Measurements from ENCODE around the gene MRGPRX1. TPM values are rescaled to one million over a fixed set of nuclear protein-coding genes. Genes with fewer than 3 reads are reported as not detected.

The MRGPRX1 gene
- polyA plus RNA-seq (2011; rRNA removed) (not detected in 2 replicates), polyA minus RNA-seq (2011; rRNA and poly(A)+ RNA removed) (not detected in 2 replicates)

DNA sequence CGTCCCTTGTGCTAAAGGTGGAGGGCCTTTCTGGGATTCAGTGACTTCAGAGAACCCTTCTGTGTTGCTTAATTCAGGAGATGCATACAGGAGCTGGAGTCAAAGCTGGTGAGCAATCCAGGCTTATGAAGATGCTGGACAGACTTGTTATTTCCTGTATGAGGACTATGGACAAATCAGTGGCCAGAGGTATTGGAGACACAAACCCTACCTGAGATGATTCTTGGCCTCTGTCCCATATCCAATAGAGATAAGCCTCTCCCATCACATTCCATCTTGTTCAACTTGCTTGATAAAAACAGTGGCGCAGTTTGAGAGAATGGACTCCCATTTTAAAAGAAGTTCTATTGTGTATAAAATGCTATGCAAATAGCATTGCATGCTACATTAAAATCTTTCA is at the start of gene MRGPRX1:
TSS of gene MRGPRX1 (minus strand) at position 101 of the 400 bp plus-strand sequence. CDS start 4,630 bp downstream, outside the sequence.
- H3K27ac ChIP-seq (ENCODE audit: low read depth, low read length): no peak within 1 kb of the TSS
- no peaks in the 10 kb centered on the region for H3K27me3 ChIP-seq (ENCODE audit: control insufficient read depth, insufficient read depth, low read length)
- DNase-seq (ENCODE audit: low read depth, low spot score): no peak
- TF ChIP-seq, protein P1, sequence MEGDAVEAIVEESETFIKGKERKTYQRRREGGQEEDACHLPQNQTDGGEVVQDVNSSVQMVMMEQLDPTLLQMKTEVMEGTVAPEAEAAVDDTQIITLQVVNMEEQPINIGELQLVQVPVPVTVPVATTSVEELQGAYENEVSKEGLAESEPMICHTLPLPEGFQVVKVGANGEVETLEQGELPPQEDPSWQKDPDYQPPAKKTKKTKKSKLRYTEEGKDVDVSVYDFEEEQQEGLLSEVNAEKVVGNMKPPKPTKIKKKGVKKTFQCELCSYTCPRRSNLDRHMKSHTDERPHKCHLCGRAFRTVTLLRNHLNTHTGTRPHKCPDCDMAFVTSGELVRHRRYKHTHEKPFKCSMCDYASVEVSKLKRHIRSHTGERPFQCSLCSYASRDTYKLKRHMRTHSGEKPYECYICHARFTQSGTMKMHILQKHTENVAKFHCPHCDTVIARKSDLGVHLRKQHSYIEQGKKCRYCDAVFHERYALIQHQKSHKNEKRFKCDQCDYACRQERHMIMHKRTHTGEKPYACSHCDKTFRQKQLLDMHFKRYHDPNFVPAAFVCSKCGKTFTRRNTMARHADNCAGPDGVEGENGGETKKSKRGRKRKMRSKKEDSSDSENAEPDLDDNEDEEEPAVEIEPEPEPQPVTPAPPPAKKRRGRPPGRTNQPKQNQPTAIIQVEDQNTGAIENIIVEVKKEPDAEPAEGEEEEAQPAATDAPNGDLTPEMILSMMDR (IDR thresholded peaks at IDR 0.05; ENCODE audit: low read depth, low read length): no peak
- H3K9me3 ChIP-seq (ENCODE audit: control insufficient read depth, insufficient read depth, low read length): no peaks in the 10 kb centered on the region
- no peak within 1 kb of the TSS for H3K4me3 ChIP-seq (ENCODE audit: low read depth, low read length)
- ChIA-PET POLR2A (no interaction called here), CTCF (no interaction called here)

DNA sequence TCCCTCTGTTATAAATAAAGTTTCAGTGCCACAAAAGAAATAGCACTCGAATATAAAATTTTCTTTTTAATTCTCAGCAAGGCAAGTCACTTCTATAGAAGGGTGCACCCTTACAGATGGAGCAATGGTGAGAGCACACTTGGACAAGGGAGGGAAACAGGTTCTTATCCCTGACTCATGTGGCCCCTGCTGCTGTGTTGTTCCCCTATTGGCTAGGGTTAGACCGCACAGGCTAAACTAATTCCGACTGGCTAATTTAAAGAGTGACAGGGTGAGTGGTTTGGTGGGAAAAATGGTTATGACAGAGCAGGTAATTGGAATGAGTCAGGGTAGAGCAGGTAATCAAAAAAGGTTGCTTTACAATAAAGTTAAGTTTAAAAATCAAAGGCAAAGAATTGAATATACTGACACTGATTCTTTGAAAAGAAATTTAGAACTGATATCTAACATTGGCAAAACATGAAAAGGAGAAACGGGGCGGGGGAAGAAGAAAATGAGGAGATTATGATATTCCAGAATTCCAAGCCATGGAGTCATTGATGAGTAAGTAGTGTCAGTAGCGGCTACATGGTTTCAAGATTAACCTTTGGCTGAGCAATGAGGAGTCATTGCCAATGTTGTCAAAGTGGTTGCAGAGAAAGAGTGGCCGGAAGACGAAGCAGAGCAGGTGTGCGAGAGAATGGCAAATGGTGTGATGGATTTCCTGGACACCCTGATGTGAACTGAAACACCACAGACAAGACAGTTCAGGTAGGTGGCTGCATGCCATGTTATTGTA is 48.4 kb upstream of the MRGPRX1 start:
- ChIA-PET CTCF (no interaction called here), POLR2A (no interaction called here)
- Histone ChIP-seq H3K27me3 (ENCODE audit: control insufficient read depth, insufficient read depth, low read length) (no peaks in the 10 kb centered on the region), H3K9me3 (ENCODE audit: control insufficient read depth, insufficient read depth, low read length) (no peaks in the 10 kb centered on the region), H3K4me3 (ENCODE audit: low read depth, low read length) (no peak overlapping the region), H3K27ac (ENCODE audit: low read depth, low read length) (no peak overlapping the region)
- no peak for DNase-seq (ENCODE audit: low read depth, low spot score)
- TF ChIP-seq, protein P1 (IDR thresholded peaks at IDR 0.05; ENCODE audit: low read depth, low read length): no peak

DNA sequence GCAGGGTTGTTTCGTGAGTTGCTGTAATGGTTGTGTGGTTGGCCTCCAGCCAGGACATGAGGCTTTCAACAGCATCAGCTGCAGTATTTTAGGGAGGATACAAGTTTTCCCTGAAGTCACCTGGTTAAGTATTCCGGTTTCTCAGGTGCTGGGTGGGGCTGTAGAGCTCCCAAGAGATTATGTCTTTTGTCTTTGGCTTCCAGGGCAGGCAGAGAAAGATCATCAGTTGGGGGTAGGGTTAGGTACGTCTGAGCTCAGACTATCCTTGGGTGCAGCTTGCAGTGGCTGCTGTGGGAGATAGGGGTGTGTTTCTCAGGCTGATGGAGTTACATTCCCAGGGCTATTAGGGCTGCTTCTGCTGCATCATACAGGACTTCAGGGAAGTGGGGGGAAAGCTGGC is 47.5 kb upstream of the MRGPRX1 start:
- H3K27me3 ChIP-seq (ENCODE audit: control insufficient read depth, insufficient read depth, low read length): no peaks in the 10 kb centered on the region
- CTCF ChIA-PET: no interaction called here
- DNase-seq (ENCODE audit: low read depth, low spot score): no peak
- no peaks in the 10 kb centered on the region for H3K9me3 ChIP-seq (ENCODE audit: control insufficient read depth, insufficient read depth, low read length)
- no peak overlapping the region for H3K27ac ChIP-seq (ENCODE audit: low read depth, low read length)
- TF ChIP-seq, protein P1 (IDR thresholded peaks at IDR 0.05; ENCODE audit: low read depth, low read length): no peak
- H3K4me3 ChIP-seq (ENCODE audit: low read depth, low read length): no peak overlapping the region
- POLR2A ChIA-PET: no interaction called here

DNA sequence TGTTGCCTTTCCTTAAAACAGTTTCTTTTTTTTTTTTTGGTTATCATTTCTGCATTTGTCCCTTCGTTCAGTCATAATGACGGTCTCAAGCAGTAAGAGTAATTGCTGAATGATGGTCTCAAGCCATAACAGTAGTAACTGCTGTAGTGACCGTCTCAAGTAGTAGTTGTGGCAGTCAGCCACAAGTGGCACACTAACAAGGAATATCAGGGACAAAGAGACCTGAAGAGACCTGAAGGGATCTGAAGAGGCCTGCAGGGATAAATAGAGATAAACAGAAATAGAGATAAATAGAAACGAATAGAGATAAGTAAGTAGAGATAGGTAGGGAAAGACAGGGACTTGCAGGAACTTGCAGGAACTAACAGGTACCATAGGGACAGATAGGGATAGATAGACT is 42.7 kb upstream of the MRGPRX1 start:
- Histone ChIP-seq H3K27me3 (ENCODE audit: control insufficient read depth, insufficient read depth, low read length) (no peaks in the 10 kb centered on the region), H3K9me3 (ENCODE audit: control insufficient read depth, insufficient read depth, low read length) (no peaks in the 10 kb centered on the region), H3K4me3 (ENCODE audit: low read depth, low read length) (no peak overlapping the region), H3K27ac (ENCODE audit: low read depth, low read length) (no peak overlapping the region)
- ChIA-PET CTCF (no interaction called here), POLR2A (no interaction called here)
- no peak for DNase-seq (ENCODE audit: low read depth, low spot score)
- TF ChIP-seq, protein P1 (IDR thresholded peaks at IDR 0.05; ENCODE audit: low read depth, low read length): no peak

DNA sequence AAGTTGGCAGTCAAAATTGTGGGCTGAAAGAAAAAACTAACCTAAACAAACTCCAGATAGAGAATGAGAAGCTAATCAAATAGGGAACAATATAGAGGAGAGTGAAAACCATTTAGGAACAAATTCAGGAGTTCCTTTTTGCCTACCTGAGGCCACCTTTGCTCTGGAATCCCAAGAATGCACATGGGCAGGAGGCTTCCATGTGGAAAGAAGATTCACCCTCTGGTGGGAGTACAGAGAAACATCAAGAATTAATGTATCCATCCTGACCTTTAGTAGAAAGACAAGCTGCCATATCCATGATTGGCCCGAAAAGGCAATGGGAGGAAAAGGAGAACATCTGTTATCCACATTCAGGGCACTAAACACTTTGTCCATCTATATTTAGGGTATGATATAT is 35.0 kb upstream of the MRGPRX1 start:
- POLR2A ChIA-PET: no interaction called here
- CTCF ChIA-PET: no interaction called here
- Histone ChIP-seq H3K9me3 (ENCODE audit: control insufficient read depth, insufficient read depth, low read length) (no peaks in the 10 kb centered on the region), H3K27ac (ENCODE audit: low read depth, low read length) (no peak overlapping the region), H3K4me3 (ENCODE audit: low read depth, low read length) (no peak overlapping the region), H3K27me3 (ENCODE audit: control insufficient read depth, insufficient read depth, low read length) (no peaks in the 10 kb centered on the region)
- TF ChIP-seq, protein P1 (IDR thresholded peaks at IDR 0.05; ENCODE audit: low read depth, low read length): no peak
- DNase-seq (ENCODE audit: low read depth, low spot score): no peak

Data from AG04450 (cell line).